Ishikawa (cell line): ENCODE data around the gene SHB.

Source experiments
- CEBPB ChIP-seq: IDR thresholded peaks from 2 replicates; pipeline ENCODE4 v1.6.1; 2012
- CREB1 ChIP-seq: IDR thresholded peaks from 2 replicates; pipeline ENCODE4 v1.6.1; 2012; ENCODE audit warnings: low read depth
- EGR1 ChIP-seq: IDR thresholded peaks from 2 replicates; pipeline ENCODE4 v1.6.1; 2012
- EP300 ChIP-seq: IDR thresholded peaks from 2 replicates; pipeline ENCODE4 v1.6.1; 2012; ENCODE audit warnings: borderline replicate concordance
- NFIC ChIP-seq: IDR thresholded peaks from 2 replicates; pipeline ENCODE4 v1.6.1; 2012
- TAF1 ChIP-seq: IDR thresholded peaks from 2 replicates; pipeline ENCODE4 v1.6.1; 2012; ENCODE audit warnings: low read depth, mild to moderate bottlenecking
- TEAD4 ChIP-seq: IDR thresholded peaks from 2 replicates; pipeline ENCODE4 v1.6.1; 2012
- YY1 ChIP-seq: IDR thresholded peaks from 2 replicates; pipeline ENCODE4 v1.6.1; 2012; ENCODE audit warnings: low read depth
- ZBTB7A ChIP-seq: IDR thresholded peaks from 2 replicates; pipeline ENCODE4 v1.6.1; 2012; ENCODE audit warnings: low read depth
- TF ChIP-seq, protein P1 (sequence below): IDR thresholded peaks from 2 replicates; pipeline ENCODE4 v1.6.1; 2012
- TF ChIP-seq, protein P2 (sequence below): IDR thresholded peaks from 2 replicates; pipeline ENCODE4 v1.6.1; 2012; ENCODE audit warnings: low read depth, mild to moderate bottlenecking

DNA sequence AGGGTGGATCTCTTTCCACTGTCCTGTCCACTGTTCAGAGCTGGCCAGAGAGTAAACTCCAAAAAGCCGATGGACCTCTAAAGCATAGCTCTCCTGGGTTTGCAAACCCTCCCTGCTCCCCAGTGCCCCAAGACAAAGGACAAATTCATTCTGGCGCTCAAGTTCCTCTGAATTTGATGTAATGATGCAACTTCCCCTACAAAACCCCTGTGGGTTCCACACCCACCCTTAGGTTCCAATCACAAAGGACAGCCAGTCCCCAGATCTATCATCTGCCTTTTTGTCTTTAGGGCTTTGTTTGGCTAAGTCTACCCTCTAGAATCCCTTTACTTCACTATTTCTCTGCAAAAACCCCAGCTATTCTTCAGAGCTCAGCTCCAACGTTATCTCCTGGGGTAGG is 107.7 kb downstream of the SHB start:
- TF ChIP-seq TAF1 (no peak), EP300 (no peak), EGR1 (no peak), CEBPB (no peak), CREB1 (no peak), NFIC (no peak), TEAD4 (no peak), YY1 (no peak), ZBTB7A (no peak)
- TF ChIP-seq, protein P1, sequence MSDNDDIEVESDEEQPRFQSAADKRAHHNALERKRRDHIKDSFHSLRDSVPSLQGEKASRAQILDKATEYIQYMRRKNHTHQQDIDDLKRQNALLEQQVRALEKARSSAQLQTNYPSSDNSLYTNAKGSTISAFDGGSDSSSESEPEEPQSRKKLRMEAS: no peak
- TF ChIP-seq, protein P2, sequence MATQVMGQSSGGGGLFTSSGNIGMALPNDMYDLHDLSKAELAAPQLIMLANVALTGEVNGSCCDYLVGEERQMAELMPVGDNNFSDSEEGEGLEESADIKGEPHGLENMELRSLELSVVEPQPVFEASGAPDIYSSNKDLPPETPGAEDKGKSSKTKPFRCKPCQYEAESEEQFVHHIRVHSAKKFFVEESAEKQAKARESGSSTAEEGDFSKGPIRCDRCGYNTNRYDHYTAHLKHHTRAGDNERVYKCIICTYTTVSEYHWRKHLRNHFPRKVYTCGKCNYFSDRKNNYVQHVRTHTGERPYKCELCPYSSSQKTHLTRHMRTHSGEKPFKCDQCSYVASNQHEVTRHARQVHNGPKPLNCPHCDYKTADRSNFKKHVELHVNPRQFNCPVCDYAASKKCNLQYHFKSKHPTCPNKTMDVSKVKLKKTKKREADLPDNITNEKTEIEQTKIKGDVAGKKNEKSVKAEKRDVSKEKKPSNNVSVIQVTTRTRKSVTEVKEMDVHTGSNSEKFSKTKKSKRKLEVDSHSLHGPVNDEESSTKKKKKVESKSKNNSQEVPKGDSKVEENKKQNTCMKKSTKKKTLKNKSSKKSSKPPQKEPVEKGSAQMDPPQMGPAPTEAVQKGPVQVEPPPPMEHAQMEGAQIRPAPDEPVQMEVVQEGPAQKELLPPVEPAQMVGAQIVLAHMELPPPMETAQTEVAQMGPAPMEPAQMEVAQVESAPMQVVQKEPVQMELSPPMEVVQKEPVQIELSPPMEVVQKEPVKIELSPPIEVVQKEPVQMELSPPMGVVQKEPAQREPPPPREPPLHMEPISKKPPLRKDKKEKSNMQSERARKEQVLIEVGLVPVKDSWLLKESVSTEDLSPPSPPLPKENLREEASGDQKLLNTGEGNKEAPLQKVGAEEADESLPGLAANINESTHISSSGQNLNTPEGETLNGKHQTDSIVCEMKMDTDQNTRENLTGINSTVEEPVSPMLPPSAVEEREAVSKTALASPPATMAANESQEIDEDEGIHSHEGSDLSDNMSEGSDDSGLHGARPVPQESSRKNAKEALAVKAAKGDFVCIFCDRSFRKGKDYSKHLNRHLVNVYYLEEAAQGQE: no peak
